ENCODE measurements around the gene OPCML. TPM values are rescaled to one million over a fixed set of nuclear protein-coding genes. Genes with fewer than 3 reads are reported as not detected.

Gene OPCML
- total and polyA plus RNA-seq, 2 experiments from 2014 or later: 1.2 to 4.4 TPM

DNA sequence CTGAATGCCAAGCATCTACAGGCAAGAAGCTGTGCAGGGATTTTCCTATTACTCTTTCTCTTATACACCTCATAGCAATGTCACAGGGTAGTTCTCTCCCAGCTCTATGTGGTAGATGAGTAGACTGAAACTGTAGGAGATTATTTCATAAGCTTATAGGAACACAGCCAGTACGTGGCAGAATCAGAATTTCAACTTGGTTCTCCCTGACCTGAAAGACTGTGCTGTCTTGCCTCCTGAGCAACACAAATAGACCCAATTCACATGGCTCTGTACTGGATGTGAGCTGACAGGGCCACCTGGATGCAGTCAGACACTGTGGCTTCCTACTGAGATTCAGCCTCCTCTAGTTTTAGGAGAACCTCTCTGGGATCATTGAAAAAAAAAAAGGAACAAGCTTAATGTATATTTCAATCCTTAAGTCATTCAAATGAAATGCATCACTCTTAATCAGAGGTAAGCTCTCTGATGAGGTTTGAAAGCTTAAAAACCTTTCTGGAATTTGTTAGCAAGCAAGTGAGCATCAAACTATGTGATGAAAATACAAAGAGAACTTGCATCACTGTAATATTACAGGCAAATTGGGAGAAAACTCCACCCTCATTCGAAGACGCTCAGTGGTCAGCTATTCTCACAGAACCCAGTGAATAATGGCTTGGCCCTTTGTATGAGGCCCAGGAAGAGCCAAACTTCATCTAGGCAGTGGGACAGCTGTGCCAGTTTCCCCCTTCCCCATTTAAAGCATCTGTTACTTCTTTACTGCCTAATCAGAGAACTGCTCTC lies 1122.5 kb downstream of the OPCML start (continued):
- TF ChIP-seq, protein P1, sequence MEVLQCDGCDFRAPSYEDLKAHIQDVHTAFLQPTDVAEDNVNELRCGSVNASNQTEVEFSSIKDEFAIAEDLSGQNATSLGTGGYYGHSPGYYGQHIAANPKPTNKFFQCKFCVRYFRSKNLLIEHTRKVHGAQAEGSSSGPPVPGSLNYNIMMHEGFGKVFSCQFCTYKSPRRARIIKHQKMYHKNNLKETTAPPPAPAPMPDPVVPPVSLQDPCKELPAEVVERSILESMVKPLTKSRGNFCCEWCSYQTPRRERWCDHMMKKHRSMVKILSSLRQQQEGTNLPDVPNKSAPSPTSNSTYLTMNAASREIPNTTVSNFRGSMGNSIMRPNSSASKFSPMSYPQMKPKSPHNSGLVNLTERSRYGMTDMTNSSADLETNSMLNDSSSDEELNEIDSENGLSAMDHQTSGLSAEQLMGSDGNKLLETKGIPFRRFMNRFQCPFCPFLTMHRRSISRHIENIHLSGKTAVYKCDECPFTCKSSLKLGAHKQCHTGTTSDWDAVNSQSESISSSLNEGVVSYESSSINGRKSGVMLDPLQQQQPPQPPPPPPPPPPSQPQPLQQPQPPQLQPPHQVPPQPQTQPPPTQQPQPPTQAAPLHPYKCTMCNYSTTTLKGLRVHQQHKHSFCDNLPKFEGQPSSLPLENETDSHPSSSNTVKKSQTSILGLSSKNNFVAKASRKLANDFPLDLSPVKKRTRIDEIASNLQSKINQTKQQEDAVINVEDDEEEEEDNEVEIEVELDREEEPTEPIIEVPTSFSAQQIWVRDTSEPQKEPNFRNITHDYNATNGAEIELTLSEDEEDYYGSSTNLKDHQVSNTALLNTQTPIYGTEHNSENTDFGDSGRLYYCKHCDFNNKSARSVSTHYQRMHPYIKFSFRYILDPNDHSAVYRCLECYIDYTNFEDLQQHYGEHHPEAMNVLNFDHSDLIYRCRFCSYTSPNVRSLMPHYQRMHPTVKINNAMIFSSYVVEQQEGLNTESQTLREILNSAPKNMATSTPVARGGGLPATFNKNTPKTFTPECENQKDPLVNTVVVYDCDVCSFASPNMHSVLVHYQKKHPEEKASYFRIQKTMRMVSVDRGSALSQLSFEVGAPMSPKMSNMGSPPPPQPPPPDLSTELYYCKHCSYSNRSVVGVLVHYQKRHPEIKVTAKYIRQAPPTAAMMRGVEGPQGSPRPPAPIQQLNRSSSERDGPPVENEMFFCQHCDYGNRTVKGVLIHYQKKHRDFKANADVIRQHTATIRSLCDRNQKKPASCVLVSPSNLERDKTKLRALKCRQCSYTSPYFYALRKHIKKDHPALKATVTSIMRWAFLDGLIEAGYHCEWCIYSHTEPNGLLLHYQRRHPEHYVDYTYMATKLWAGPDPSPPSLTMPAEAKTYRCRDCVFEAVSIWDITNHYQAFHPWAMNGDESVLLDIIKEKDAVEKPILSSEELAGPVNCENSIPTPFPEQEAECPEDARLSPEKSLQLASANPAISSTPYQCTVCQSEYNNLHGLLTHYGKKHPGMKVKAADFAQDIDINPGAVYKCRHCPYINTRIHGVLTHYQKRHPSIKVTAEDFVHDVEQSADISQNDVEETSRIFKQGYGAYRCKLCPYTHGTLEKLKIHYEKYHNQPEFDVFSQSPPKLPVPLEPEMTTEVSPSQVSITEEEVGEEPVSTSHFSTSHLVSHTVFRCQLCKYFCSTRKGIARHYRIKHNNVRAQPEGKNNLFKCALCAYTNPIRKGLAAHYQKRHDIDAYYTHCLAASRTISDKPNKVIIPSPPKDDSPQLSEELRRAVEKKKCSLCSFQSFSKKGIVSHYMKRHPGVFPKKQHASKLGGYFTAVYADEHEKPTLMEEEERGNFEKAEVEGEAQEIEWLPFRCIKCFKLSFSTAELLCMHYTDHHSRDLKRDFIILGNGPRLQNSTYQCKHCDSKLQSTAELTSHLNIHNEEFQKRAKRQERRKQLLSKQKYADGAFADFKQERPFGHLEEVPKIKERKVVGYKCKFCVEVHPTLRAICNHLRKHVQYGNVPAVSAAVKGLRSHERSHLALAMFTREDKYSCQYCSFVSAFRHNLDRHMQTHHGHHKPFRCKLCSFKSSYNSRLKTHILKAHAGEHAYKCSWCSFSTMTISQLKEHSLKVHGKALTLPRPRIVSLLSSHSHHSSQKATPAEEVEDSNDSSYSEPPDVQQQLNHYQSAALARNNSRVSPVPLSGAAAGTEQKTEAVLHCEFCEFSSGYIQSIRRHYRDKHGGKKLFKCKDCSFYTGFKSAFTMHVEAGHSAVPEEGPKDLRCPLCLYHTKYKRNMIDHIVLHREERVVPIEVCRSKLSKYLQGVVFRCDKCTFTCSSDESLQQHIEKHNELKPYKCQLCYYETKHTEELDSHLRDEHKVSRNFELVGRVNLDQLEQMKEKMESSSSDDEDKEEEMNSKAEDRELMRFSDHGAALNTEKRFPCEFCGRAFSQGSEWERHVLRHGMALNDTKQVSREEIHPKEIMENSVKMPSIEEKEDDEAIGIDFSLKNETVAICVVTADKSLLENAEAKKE (CRISPR knock-in tag; IDR thresholded peaks at IDR 0.05): no peak
- TF ChIP-seq JUNB (IDR thresholded peaks at IDR 0.05; ENCODE audit: unreplicated experiment) (no peak), ZNF114 (CRISPR knock-in tag; IDR thresholded peaks at IDR 0.05) (no peak), REST (IDR thresholded peaks at IDR 0.05; ENCODE audit: unreplicated experiment) (no peak)
- TF ChIP-seq, protein P2, sequence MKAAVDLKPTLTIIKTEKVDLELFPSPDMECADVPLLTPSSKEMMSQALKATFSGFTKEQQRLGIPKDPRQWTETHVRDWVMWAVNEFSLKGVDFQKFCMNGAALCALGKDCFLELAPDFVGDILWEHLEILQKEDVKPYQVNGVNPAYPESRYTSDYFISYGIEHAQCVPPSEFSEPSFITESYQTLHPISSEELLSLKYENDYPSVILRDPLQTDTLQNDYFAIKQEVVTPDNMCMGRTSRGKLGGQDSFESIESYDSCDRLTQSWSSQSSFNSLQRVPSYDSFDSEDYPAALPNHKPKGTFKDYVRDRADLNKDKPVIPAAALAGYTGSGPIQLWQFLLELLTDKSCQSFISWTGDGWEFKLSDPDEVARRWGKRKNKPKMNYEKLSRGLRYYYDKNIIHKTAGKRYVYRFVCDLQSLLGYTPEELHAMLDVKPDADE (IDR thresholded peaks at IDR 0.05): no peak

Data from GM23338 (cell line).